DOHH2 (cell line): Measurements from ENCODE around the gene GCNT2.

ENCODE experiments used
- H3F3A ChIP-seq: fragments of 200-600 bp; sonication (generic), shearing (Covaris generic); 2 replicates; pipeline ENCODE4 v1.6.0; 2016; ENCODE audit warnings: antibody characterized with exemption, mild to moderate bottlenecking; ENCODE audit not compliant: control insufficient read depth, insufficient read depth
- H3K27ac ChIP-seq: fragments of 200-600 bp; sonication (generic); 2 replicates; pipeline ENCODE4 v1.5.1; 2014; ENCODE audit warnings: low read depth, mild to moderate bottlenecking, low read length, moderate library complexity
- H3K27me3 ChIP-seq: fragments of 200-600 bp; sonication (generic); 2 replicates; pipeline ENCODE4 v1.6.1; 2014; ENCODE audit warnings: mild to moderate bottlenecking, low read length, mixed read lengths; ENCODE audit not compliant: control insufficient read depth
- H3K36me3 ChIP-seq: fragments of 200-600 bp; sonication (generic); 2 replicates; pipeline ENCODE4 v1.6.1; 2014; ENCODE audit warnings: mild to moderate bottlenecking, low read length, moderate library complexity, mixed read lengths; ENCODE audit not compliant: control insufficient read depth
- H3K4me1 ChIP-seq: fragments of 200-600 bp; sonication (generic); 2 replicates; pipeline ENCODE4 v1.6.1; 2014; ENCODE audit warnings: mild to moderate bottlenecking, low read length, mixed read lengths; ENCODE audit not compliant: control insufficient read depth
- H3K4me2 ChIP-seq: fragments of 200-600 bp; sonication (generic); 2 replicates; pipeline ENCODE4 v1.6.0; 2014; ENCODE audit warnings: mild to moderate bottlenecking, low read length, moderate library complexity
- H3K4me3 ChIP-seq: fragments of 200-600 bp; sonication (generic); 2 replicates; pipeline ENCODE4 v1.5.1; 2014; ENCODE audit warnings: mild to moderate bottlenecking, low read length, mixed read lengths
- H3K79me2 ChIP-seq: fragments of 200-600 bp; sonication (generic); 2 replicates; pipeline ENCODE4 v1.6.1; 2014; ENCODE audit warnings: mild to moderate bottlenecking, low read length, mixed read lengths; ENCODE audit not compliant: control insufficient read depth
- H3K9me2 ChIP-seq: fragments of 200-600 bp; sonication (generic); replicated peaks from 2 replicates; pipeline ENCODE4 v1.6.1; 2014; ENCODE audit warnings: mild to moderate bottlenecking, low read length, mixed read lengths; ENCODE audit not compliant: control insufficient read depth
- H3K9me3 ChIP-seq: fragments of 200-600 bp; sonication (generic); 2 replicates; pipeline ENCODE4 v1.6.1; 2014; ENCODE audit warnings: antibody characterized with exemption, low read length, mixed read lengths; ENCODE audit not compliant: control insufficient read depth, insufficient read depth
- H4K20me1 ChIP-seq: fragments of 200-600 bp; sonication (generic); 2 replicates; pipeline ENCODE4 v1.6.0; 2014; ENCODE audit warnings: low read depth, mild to moderate bottlenecking, antibody characterized with exemption, low read length, moderate library complexity; ENCODE audit not compliant: control insufficient read depth, insufficient read depth
- CTCF ChIP-seq: fragments of 200-600 bp; sonication (generic); IDR thresholded peaks from one replicate; pipeline ENCODE4 v1.5.1; 2014; ENCODE audit warnings: antibody characterized with exemption, mild to moderate bottlenecking, low read depth, low read length; ENCODE audit not compliant: poor library complexity, severe bottlenecking
- EZH2phosphoT487 ChIP-seq: fragments of 200-600 bp; sonication (generic); IDR thresholded peaks from 2 replicates; pipeline ENCODE4 v1.6.1; 2017; ENCODE audit warnings: borderline replicate concordance, mild to moderate bottlenecking, antibody characterized with exemption, low read length, moderate library complexity, mixed read lengths

Gene GCNT2

GRCh38 chr6:10641528-10641927 is 120.4 kb downstream of the GCNT2 start:
- no peak overlapping the region for H3K27ac ChIP-seq
- H3K79me2 ChIP-seq = no peaks in the 10 kb centered on the region
- H3K27me3 ChIP-seq = no peaks in the 10 kb centered on the region
- no peaks in the 10 kb centered on the region for H4K20me1 ChIP-seq
- H3K9me3 ChIP-seq = 0 out of 2 replicates have a peak, but pooled peaks cover 5% of the 10 kb centered on the region
- peaks cover 36% of the 10 kb centered on the region for H3K4me1 ChIP-seq
- no peak for TF ChIP-seq EZH2phosphoT487
- H3K4me2 ChIP-seq = no peak overlapping the region
- H3K36me3 ChIP-seq = no peaks in the 10 kb centered on the region
- H3F3A ChIP-seq = no peaks in the 10 kb centered on the region
- H3K9me2 ChIP-seq = no peaks in the 10 kb centered on the region
- no peak overlapping the region for H3K4me3 ChIP-seq

GRCh38 chr6:10643201-10643651 is 122.1 kb downstream of the GCNT2 start:
- no peaks in the 10 kb centered on the region for H3K9me2 ChIP-seq
- H3K79me2 ChIP-seq = no peaks in the 10 kb centered on the region
- H3K36me3 ChIP-seq = no peaks in the 10 kb centered on the region
- no peaks in the 10 kb centered on the region for H4K20me1 ChIP-seq
- H3K4me3 ChIP-seq = peak overlapping the region; percentile 42
- no peak for TF ChIP-seq EZH2phosphoT487
- no peak for TF ChIP-seq CTCF
- H3F3A ChIP-seq = no peaks in the 10 kb centered on the region
- no peaks in the 10 kb centered on the region for H3K27me3 ChIP-seq
- H3K27ac ChIP-seq = peak overlapping the region; percentile 48
- 0 out of 2 replicates have a peak, but pooled peaks cover 5% of the 10 kb centered on the region for H3K9me3 ChIP-seq
- peak overlapping the region; percentile 64 for H3K4me2 ChIP-seq
- peaks cover 27% of the 10 kb centered on the region for H3K4me1 ChIP-seq

GRCh38 chr6:10644225-10644624 is 123.1 kb downstream of the GCNT2 start:
- H3K79me2 ChIP-seq = no peaks in the 10 kb centered on the region
- H3K9me2 ChIP-seq = no peaks in the 10 kb centered on the region
- H3K4me3 ChIP-seq = no peak overlapping the region
- H4K20me1 ChIP-seq = no peaks in the 10 kb centered on the region
- H3K36me3 ChIP-seq = no peaks in the 10 kb centered on the region
- no peaks in the 10 kb centered on the region for H3K27me3 ChIP-seq
- H3K4me1 ChIP-seq = peaks cover 25% of the 10 kb centered on the region
- H3K9me3 ChIP-seq = no peaks in the 10 kb centered on the region
- no peak overlapping the region for H3K4me2 ChIP-seq
- TF ChIP-seq EZH2phosphoT487 (no peak), CTCF (no peak)
- H3K27ac ChIP-seq = no peak overlapping the region
- H3F3A ChIP-seq = no peaks in the 10 kb centered on the region

- TF ChIP-seq CTCF (no peak), EZH2phosphoT487 (no peak)
- Histone ChIP-seq H3K27me3 (peaks cover 20% of the 10 kb centered on the region), H4K20me1 (no peaks in the 10 kb centered on the region), H3K9me2 (no peaks in the 10 kb centered on the region), H3K36me3 (no peaks in the 10 kb centered on the region), H3K79me2 (no peaks in the 10 kb centered on the region), H3K4me3 (no peak overlapping the region), H3K4me1 (no peaks in the 10 kb centered on the region), H3K9me3 (no peaks in the 10 kb centered on the region), H3K4me2 (no peak overlapping the region), H3K27ac (no peak overlapping the region), H3F3A (no peaks in the 10 kb centered on the region)
These were observed 134.4 kb downstream of the GCNT2 start for GRCh38 chr6:10655508-10656055.
